NB4 (cell line): ENCODE measurements around the gene PLPPR1.

Experiments
- DNase-seq: peaks from one replicate; pipeline ENCODE4 v3.0.0; 2010; ENCODE audit warnings: low read depth
- H3K4me3 ChIP-seq: one replicate; pipeline ENCODE4 v1.5.1; 2011; ENCODE audit warnings: mild to moderate bottlenecking, low read depth, low read length, moderate library complexity
- MAX ChIP-seq: IDR thresholded peaks from 2 replicates; pipeline ENCODE4 v1.6.1; 2011; ENCODE audit warnings: low read depth, low read length
- MYC ChIP-seq: IDR thresholded peaks from 2 replicates; pipeline ENCODE4 v1.6.1; 2011; ENCODE audit warnings: low read depth, low read length
- POLR2A ChIP-seq: IDR thresholded peaks from 2 replicates; pipeline ENCODE4 v1.6.1; 2011; ENCODE audit warnings: mild to moderate bottlenecking; ENCODE audit not compliant: insufficient read length; ENCODE audit errors: extremely low read depth
- TF ChIP-seq, protein P1 (sequence below): IDR thresholded peaks from one replicate; pipeline ENCODE4 v1.5.1; 2012; ENCODE audit warnings: low read depth, low read length

The PLPPR1 gene

DNA sequence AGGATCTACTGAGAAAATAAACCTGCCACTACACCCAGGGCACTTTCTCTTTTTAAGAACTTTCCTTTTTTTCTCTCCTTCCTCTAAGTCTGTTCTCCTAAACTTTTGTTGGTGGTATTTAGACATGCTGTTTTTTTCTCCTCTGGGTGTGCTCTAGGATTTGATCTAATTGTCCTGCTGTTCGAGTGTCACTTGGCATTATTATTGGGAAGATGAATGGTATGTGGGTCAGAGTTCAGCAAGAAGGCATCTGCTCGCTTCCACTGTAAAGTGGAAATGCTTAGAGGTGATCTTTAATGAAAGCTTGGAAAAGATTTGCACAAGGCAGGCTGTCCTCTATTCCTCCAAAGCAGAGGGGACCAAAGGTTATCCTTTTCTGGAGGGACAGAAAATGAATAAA, 1.3 kb upstream of the PLPPR1 start:
- no peak for TF ChIP-seq MAX
- TF ChIP-seq, protein P1, sequence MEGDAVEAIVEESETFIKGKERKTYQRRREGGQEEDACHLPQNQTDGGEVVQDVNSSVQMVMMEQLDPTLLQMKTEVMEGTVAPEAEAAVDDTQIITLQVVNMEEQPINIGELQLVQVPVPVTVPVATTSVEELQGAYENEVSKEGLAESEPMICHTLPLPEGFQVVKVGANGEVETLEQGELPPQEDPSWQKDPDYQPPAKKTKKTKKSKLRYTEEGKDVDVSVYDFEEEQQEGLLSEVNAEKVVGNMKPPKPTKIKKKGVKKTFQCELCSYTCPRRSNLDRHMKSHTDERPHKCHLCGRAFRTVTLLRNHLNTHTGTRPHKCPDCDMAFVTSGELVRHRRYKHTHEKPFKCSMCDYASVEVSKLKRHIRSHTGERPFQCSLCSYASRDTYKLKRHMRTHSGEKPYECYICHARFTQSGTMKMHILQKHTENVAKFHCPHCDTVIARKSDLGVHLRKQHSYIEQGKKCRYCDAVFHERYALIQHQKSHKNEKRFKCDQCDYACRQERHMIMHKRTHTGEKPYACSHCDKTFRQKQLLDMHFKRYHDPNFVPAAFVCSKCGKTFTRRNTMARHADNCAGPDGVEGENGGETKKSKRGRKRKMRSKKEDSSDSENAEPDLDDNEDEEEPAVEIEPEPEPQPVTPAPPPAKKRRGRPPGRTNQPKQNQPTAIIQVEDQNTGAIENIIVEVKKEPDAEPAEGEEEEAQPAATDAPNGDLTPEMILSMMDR = no peak
- no peak for TF ChIP-seq POLR2A
- no peak for TF ChIP-seq MYC
- no peak overlapping the region for H3K4me3 ChIP-seq
- DNase-seq = no peak

DNA sequence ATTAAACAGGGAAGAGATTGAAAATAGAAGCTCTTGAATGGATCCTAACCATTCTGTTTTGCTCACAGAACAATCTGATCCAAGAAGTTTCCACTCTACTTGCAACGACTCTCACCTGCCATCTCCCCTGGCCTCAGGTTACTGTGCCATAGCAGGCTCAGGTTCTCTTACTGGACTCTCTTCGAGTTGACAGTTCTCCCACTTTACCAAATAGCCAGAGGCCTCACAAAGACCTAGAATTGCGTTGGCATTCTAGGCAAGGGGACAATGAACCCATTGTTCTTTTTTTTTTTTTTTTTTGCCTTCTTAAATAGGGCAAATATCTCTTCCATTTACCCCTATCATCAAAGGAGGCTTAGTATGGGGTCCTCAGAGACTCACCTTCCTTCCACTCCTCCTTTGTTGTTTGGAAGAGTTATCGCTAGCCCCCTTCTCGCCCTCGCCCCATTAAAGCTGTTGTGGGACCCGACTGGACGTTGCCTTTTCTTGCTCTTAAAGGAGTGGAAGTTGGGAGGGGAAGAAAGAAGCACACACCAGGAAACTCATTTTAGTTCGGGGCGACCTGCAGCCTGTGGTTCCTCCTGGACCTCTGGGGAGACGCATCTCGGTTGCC, 688 bp upstream of the PLPPR1 start:
- no peak for DNase-seq
- no peak overlapping the region for H3K4me3 ChIP-seq

GRCh38 chr9:101029315-101030085, 973 bp downstream of the PLPPR1 start:
- no peak overlapping the region for H3K4me3 ChIP-seq
- TF ChIP-seq MYC (no peak), MAX (no peak), POLR2A (no peak)
- TF ChIP-seq, protein P1 = no peak
- DNase-seq = no peak

More for the DNA sequence above, 688 bp upstream of the PLPPR1 start:
- no peak for TF ChIP-seq MYC
- TF ChIP-seq POLR2A = no peak

GRCh38 chr9:101030086-101030391, 1.5 kb downstream of the PLPPR1 start:
- no peak for TF ChIP-seq POLR2A
- no peak for TF ChIP-seq MAX
- TF ChIP-seq MYC = no peak
- TF ChIP-seq, protein P1 = no peak
- no peak overlapping the region for H3K4me3 ChIP-seq
- DNase-seq = no peak

- H3K4me3 ChIP-seq = no peak overlapping the region
- DNase-seq = no peak
- TF ChIP-seq MAX (no peak), POLR2A (no peak), MYC (no peak)
- TF ChIP-seq, protein P1 = no peak
These were observed 3.9 kb downstream of the PLPPR1 start for GRCh38 chr9:101032426-101032825.

GRCh38 chr9:101034222-101034621, 5.7 kb downstream of the PLPPR1 start:
- TF ChIP-seq, protein P1 = no peak
- TF ChIP-seq POLR2A (no peak), MYC (no peak), MAX (no peak)
- no peak overlapping the region for H3K4me3 ChIP-seq
- DNase-seq = no peak
